Lower leg skin (tissue), 3 donors: Measurements from ENCODE around the gene WSCD1.

Experiments used
- CTCF ChIP-seq, 3 donors: fragments of 450-650 bp; IDR thresholded peaks; one replicate each; pipeline ENCODE4 v1.5.1; 2016; ENCODE audit warnings: antibody characterized with exemption in 3 of 3, mild to moderate bottlenecking in 3 of 3, moderate library complexity in 2 of 3
- POLR2A ChIP-seq, 2 donors: fragments of 450-650 bp; IDR thresholded peaks; one replicate each; pipeline ENCODE4 v1.6.1; 2016 to 2017; ENCODE audit warnings: antibody characterized with exemption in 2 of 2, mild to moderate bottlenecking in 1 of 2, moderate library complexity in 1 of 2

- TF ChIP-seq POLR2A (IDR thresholded peaks at IDR 0.05) (no peak), CTCF (IDR thresholded peaks at IDR 0.05) (no peak)
Measured at GRCh38 chr17:6170349-6170748, 100.2 kb downstream of the WSCD1 start.
